Activated CD4-positive, alpha-beta T cell treated with anti-CD3 and anti-CD28 coated beads for 1 hour (primary cell): Measurements from ENCODE around the gene GNG12.

Experiments used
- DNase-seq: peaks from one replicate; pipeline ENCODE4 v3.0.0-alpha.2; 2020

Gene GNG12

DNA sequence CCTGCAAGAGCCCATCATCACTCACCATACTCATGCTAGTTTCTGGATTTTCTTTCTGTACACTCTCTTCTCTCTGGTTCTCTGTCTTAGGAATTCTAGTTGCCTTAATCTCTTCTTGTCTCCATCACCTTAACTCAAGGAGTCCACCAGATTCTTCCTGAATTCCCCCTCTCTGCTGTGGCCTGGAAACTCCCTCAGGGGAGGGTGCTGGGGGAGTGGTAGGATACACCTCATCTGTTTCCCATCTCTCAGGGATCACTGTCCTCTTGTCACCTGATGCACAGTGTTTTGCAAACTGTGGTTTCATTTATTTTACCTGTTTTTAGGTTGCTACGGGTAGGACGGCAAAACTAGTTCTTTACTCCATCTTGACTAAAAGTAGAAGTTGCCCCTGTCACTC lies 6.6 kb upstream of the GNG12 start:
- no peak for DNase-seq

DNA sequence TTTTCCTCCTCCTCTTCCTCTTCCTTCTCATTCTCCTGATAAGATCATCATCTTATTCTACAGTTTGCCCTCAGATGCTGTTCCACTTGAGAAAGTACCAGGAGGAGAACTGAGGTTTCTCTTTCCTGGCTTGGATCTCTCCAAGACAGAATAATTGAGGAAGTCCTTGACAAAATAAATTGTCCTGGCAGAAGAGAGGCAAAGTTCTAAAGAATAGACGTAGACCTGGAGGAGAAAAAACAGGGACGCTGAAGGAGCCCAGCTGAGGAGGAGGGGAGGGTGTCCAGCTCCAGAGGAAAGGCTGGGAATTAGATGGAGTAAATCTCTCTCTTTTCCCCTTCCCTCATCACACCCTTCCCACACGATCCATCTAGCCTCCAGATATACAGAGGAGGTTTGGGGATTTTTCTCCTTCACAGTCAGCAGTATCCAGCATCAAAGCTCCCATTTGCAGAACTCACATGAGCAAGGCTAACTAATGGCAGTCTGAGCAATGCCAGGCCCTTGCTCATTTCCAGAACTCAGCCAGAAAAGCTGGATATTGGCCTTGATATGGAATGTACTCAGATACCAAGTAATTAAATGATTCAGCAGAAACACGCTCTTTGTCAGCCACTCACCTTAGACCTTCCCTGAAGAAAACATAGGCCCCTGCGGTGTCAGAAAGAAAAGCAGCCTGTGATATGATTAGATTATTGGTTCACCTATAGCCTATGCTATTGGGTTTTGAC lies 5.1 kb upstream of the GNG12 start:
- DNase-seq = no peak

GRCh38 chr1:67836769-67837168 lies 3.5 kb upstream of the GNG12 start:
- no peak for DNase-seq

GRCh38 chr1:67835663-67836452 lies 2.6 kb upstream of the GNG12 start:
- DNase-seq = no peak

GRCh38 chr1:67834246-67834877 lies 1.1 kb upstream of the GNG12 start:
- DNase-seq = no peak

DNA sequence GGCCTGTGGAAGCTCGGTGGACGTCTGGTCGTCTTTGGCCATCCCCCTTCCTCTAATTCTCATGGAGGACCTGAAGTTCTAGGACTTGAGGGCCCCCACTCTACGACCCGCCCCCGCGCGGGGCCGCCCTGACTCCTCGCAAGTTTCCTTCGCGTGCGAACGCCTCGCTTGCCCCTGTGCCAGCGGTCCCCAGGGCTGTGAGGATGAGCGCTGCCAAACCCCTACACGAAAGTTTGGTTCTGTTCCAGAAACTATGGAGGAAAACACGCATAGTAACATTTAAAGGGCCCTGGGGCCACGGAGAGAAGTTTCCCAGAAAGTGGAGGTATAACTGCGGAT lies 304 bp upstream of the GNG12 start:
- no peak for DNase-seq

- no peak for DNase-seq
These were observed 1.3 kb downstream of the GNG12 start for GRCh38 chr1:67831850-67832513.

DNA sequence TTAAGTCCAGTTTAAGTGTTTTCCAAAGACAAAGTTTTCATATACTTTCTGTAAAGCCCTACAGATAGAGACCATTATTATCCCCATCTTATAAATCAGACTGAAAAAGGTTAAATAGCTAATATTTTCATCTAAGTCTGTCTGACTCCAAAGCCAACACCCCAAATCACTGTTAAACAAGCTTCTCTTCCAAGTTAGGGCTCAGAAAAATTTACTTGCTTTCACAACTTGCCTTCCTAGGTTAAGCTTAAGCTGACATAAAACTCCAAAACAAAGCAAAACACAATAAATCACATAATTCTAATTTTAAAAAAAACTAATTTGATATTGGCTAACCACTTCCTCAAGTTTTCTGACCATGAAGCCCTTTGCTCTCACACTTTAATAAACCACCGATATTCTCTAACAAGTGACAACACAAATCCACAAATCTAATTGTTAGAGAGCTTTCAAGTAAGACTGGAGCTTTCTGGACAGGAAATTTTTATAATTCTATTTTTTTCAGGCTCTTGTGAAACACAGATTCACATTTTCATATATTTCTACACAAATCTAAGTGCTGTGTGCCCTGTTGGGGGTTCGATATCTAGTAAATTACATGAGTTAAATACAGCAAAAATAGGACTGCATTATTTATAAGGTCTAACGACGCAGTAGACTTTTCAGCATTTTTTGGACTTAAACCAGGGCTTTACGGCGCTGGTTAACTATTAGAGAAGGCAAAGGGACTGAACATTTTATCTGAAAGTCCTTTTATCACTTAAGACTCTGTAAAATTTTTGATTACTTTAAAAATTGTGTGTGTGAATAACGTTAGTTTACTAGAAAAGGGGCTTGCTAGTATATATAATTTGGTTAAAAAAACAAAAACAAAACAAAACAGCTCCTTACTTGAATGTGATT lies 2.1 kb downstream of the GNG12 start:
- DNase-seq = no peak

GRCh38 chr1:67830226-67830625 lies 3.0 kb downstream of the GNG12 start:
- DNase-seq = no peak

GRCh38 chr1:67827688-67828087 lies 5.6 kb downstream of the GNG12 start:
- no peak for DNase-seq

DNA sequence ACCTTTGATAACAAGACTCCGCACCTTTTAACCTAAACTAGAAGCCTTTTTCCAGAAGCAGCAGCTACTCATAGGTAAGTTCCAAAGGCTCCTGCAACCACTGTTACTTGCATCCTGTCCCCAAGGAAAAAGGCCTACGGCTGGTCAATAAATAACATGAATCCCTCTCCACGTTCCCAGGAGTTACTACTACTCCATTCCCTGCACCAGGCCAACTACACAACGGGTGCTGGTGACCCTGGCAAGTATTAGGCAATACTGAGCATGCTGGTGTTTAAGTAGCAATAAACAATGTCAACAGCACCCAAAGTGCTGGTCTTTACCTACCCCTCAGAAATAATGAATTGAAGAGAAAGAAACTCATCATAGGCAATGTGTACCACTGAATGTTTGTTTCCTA lies 7.7 kb downstream of the GNG12 start:
- no peak for DNase-seq

DNA sequence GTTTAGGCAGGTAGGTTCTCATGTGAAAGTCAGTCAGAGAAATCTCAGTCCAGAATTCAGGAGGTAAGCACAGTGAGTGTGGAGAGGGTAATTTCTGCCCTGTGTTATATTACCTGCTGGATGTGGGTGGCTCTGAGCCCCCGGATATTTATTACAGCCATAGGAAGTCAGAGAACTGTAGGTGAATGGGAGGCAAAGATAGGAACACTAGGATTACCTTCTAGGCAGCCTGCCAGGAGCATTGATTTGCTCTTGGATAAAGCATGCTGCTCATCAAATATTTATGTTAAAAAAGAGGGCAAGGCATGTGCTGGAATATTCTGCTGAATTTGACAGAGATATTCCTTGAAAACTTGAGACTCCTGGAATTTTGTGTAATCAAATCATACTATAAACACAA lies 8.5 kb downstream of the GNG12 start:
- no peak for DNase-seq

GRCh38 chr1:67823615-67824014 lies 9.7 kb downstream of the GNG12 start:
- DNase-seq = no peak

DNA sequence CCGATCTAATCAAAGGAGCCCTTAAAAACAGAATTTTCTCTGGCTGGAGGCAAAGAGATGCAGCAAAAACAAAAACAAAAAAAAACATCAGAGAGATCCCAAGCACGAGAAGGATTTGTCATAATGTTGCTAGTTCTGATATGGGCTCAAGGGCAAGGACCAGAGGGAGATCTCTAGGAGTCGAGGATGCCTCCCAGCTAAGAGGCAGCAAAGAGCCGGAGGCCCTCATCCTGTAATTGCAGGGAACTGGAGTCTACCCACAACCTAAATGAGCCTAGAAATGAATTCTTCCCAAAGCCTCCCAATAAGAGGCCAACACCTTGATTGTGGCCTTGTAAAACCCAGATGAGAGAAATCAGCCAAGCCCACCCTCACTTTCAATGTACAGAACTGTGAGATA lies 12.0 kb downstream of the GNG12 start:
- no peak for DNase-seq

- DNase-seq = no peak
These were observed 14.5 kb downstream of the GNG12 start for GRCh38 chr1:67818725-67819301.

DNA sequence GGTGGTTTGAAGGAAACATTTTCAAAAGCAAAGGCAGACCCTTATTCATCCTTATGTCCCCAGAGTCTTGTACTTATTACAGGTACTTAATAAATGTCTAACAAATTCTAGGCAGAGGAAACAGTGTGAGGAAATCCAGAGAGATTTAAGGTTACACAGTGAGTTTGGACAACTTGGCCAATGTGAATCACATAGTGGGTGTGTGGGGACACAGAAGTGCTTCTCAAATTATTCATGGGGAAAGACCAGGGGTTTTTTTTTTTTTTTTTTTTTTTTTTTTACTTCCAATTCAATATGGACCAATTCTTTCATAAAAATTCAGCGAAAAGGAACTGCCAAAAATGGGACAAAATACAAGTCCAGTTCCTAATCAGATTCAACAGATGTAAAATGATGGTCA lies 15.1 kb downstream of the GNG12 start:
- no peak for DNase-seq

DNA sequence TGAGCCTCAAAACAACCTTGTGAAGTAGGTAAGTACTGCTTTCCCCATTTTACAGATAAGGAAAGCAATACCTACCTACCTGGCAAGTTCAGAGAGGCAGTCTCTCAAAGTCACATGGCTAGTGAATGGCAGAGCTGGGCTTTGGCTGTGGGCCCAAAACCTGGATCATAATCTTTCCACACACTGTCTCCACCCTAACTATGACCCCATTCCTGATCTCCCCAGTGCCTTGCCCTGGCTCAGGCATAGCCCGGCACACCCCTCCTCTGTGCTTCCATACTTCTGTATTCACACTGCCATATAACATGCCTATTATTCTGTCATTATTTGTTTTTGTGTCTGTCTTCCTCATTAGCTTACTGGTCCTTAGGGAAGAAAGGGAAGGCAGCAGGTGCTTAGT lies 15.9 kb downstream of the GNG12 start:
- DNase-seq = no peak

DNA sequence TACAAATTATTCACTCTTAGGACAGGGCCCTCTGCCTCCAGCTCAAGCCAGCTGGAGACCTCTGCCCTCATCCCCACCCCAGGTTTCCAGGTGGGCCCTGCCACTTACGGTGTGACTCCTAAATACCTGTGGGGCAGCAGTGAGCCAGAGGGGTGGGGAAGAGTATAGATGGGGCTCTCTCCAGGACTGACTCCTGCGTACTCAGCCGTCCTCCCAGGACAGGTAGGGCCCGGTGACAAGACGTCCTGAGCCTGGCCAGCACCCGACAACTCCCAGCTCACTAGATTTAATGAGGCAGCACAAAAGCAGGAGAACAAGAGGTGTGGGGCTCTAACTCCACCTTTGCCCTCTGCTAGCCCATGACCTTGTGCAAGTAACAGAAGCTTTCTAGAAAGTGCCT lies 16.8 kb downstream of the GNG12 start:
- DNase-seq = no peak

GRCh38 chr1:67816095-67816475 lies 17.2 kb downstream of the GNG12 start:
- DNase-seq = no peak

- DNase-seq = no peak
These were observed 17.8 kb downstream of the GNG12 start for GRCh38 chr1:67815303-67816094.

DNA sequence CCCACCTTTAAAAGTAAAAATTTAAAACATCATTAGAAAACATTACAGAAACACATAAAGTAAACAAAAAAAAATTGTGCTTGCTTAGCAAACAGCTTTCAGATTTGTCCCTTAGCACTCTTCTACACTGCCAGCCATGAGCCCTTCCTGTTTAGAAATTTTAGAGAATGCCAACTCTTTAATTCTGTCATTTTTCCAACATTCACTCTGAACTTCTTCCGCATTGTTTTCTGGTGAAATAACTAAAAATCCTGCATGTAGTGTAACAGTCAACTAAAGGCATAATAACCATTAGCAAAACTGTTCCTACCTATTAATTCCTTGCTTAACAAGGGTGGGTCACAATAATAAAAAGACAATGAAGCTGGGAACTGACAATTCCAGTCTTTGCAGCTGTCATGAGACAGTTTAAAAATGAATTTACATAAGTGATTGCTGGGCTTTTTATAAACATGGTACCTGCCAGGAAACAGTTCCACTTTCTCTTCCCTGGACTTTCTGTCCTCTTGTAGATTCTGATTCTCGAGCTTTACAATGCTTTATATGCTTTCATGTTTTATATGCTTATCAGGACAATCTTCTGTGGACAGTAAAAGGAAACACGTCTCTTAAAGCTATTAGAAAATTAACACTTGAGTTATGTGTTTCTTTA lies 19.0 kb downstream of the GNG12 start:
- no peak for DNase-seq
